HL-60 (cell line): ENCODE data around the gene HTN1.
"Not testable (repeated sequence)": the region's sequence is repeated elsewhere in the genome, so short reads cannot be mapped to it uniquely, and the experiment has no call there.

Source experiments
- CTCF ChIP-seq: IDR thresholded peaks from one replicate; pipeline ENCODE4 v1.5.1; 2011; ENCODE audit warnings: low read length, control low read depth, inconsistent platforms; ENCODE audit not compliant: insufficient read depth
- POLR2AphosphoS5 ChIP-seq: IDR thresholded peaks from 2 replicates; pipeline ENCODE4 v1.6.1; 2012; ENCODE audit warnings: low read depth

GRCh38 chr4:70039928-70040327 lies 10.3 kb upstream of the HTN1 start:
- TF ChIP-seq CTCF, POLR2AphosphoS5: not testable (repeated sequence)
